Activated T-helper 1 cell treated with anti-CD3 and anti-CD28 coated beads, Interleukin-2, amount 50 U/mL, for 16 hours (primary cell): Measurements from ENCODE around the gene STOM.

ENCODE experiments used
- DNase-seq, 2 donors: peaks; one replicate each; pipeline ENCODE4 v3.0.0-alpha.2; 2020; ENCODE audit warnings: low read depth in 1 of 2, low spot score in 1 of 2

Gene STOM

DNA sequence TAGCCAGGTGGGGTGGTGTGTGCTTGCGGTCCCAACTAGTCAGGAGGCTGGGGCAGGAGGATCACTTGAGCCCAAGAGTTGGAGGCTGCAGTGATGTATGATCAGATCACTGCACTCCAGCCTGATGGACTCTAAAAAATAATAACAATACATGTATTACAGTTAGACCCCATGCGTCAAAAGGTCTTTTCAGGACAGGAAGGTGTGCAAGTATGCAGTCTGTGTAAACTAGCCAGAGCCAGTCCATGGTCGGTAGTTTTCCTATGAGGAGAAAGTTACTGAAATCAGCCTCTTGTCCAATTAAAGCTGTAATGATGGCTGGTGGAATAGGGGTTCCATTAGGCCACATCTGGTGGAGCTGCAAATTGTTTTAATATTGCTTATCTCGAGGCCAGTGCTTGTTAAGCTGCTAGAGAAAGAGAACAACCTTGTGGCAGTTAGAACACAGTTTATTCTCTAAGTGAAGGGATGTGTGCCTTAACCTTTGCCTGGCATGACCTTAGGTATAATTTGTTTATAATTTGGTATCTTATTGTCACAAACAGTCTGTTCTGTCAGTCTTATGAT, 1.5 kb upstream of the STOM start:
- no peak for DNase-seq

DNA sequence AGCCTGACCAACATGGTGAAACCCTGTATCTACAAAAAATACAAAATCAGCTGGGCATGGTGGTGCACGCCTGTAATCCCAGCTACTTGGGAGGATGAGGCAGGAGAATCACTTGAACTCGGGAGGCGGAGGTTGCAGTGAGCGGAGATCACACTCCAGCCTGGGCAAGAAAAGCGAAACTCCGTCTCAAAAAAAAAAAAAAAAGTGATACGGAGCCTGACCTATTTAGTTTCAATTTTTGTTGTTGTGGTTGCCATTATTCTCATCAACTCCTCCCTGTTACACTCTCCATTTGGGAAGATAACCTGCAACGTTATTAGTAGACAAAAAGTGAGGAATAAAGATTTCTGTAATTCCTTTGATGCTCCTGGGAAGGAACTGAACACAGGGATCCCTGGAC, 1.3 kb downstream of the STOM start:
- no peak for DNase-seq

DNA sequence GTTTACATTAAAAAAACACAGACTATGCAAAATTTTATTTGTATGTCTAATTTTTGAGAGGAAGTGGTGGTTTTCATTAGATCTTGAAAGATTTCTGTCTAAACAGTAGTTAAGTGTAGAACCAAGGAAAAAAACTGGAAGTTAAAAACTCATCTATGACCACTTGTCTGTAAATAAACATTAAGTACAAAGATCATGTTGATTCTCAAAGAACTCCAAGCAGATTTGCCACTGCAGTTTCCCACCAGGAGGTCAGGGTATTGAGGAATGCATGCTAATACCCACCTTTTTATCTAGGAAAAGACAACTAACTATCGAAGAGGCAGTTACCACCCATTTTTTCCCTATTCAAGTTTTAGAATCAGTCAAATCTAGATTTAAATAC, 1.9 kb downstream of the STOM start:
- no peak for DNase-seq

DNA sequence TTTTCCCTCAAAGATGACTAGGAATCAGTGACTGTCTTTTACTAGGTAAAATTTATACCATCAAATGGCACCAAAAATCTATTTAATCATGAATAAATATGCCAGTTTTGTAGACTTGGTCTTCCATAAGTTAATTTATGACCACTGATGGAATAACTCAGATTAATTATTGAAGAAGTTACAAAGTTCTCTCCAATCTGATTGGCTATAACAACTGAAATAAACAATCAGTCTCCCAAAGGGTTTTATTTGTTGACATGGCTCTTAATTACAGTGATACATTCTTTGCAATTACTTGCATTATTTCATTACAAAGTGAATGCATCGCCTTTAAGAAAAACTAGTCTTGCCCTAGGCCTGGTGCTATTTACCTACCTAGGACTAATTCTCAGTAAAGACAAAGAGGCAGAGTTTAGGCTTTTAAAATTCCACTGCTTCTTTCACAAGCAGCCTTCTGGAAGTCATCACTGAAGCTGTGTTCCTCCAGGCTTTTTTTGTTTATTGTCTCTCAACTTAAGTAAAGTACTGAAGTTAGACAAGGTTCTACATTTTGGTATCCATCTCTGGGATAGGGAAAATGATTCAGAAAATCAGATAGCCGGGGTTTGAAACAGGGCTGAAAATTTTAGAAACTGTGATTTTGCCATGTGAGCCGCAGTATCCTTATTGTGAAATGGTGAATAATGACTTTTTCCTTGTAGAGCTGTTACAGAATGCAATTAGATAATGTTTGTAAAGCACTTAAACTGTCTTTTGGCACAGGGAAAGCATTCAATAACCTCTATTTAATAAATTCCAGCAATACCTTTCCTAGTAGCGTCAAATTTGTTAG, 2.5 kb downstream of the STOM start:
- DNase-seq = no peak

DNA sequence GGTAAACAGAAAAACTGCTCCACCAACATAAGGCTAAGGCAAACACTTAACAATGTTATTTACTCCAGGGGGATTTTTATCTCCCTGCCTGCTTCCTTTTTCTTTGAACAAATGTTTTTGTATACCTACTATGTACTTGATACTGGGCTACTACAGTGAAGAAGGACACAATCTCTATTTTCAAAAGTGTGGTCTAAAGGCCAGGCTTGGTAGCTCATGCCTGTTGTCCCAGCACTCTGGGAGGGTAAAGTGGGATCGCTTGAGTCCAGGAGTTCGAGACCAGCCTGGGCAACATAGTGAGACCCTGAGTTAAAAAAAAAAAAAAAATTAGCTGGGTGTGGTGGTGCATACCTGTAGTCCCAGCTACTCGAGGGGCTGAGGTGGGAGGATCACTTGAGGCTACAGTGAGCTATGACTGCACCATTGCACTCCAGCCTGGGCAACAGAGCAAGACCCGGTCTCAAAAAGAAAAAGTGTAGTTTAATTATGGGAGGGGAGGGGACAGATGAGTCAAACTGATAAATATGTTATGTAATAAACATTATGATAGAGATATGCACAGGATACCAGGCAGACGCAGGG, 3.3 kb downstream of the STOM start:
- no peak for DNase-seq

DNA sequence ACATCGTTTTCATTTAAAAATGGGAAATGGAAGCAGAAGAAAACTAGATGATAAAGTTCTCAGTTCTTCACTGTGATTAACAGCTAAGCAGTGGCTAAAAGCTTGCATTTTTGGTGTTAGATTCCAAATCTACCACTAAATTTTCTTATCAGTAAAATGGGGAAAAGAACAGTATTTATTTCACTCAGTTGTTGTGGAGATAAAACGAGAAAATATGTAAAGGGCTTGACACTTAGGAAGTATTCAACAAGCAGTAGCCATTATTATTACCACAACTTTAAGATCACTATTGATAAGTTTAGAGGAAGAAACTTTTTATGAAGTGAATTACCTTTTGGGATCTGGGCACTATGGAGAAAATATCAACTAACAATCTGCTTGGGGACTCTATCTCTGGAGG, 4.5 kb downstream of the STOM start:
- no peak for DNase-seq

DNA sequence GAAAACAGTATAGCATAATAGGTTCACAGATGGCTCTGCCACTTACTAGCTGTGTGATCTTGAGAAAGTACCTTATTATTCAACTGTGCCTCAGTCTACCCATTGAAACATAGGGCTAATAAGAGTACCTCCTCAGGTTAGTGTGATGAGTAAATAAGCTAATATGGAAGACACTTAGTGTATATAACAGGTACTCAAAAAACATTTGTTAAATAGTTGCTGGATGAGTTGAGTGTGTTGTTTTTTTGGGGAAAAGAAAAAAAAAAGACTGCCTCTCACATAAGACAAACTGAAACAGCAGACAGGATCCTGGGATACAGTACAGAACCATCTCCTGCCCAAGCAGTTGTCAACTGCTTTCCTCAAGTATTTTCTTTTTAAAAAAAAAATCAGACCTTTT, 5.2 kb downstream of the STOM start:
- DNase-seq = no peak

DNA sequence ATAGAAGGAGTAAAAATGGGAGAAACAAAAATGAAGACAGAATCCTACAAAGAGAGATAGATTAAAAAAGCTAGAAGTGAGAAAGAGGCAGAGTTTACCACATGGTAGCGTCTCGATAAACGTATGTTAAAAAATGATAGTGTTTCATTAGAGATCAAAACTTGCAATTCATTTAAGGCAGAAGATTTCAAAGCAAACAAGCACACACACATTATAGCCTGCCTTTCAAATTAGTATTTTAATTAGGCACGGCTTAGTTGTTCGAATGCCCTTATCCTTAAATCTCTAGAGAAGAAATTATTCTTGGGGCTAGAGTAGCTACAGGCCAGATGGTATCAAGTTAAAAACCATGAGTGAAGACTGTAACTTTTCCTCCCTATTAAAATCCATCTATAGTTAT, 6.0 kb downstream of the STOM start:
- DNase-seq = no peak

DNA sequence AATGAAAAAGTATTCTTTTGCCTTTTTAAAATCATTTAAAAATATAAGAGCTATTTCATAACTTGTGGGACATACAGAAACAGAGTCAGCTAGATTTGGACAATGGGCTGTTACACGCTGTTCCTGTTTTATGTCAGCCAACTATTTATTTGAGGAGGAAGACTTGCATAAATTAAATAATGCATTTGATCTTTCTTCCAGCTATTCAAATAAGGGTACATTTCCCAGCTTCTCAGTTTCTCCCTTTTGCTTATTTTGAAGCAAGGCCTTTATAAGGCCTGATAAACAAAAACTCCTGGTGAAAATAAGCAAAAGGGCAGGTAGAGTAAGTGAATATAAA, 6.5 kb downstream of the STOM start:
- no peak for DNase-seq

DNA sequence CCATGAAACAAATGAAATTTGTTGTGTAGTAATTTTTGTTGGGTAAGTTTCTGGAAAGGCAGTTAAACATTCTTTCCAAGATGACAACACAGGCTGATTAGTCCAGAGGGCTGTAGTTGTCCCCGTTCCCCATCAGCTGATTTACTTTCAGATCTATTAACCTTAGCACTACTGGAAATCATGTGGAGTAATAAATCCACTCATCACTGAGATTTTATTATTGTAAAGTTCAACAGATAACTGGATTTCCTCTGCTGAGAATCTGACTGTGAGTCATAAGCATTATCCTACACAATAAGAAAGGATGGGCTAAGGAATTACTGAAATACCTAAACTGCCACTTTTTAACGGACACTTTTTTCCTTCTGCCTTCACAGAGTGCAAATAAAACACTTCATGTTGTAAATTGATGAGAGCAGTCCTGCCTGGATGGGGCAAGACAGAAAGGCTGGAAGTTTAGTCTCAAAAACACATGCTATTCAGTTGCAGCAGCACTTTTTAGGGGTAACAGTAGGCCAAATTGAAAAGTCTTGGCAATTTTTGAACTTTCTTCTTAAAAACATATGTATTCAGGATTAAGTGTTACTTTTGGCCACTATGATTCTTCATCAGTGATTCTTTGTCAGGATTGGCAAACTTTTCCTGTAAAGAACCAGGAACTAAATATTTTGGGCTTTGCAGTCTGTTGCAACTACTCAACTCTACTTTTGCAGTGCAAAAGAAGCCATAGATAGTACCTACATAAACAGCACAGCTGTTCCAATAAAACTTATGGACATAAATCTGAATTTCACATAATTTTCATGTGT, 7.0 kb downstream of the STOM start:
- no peak for DNase-seq

DNA sequence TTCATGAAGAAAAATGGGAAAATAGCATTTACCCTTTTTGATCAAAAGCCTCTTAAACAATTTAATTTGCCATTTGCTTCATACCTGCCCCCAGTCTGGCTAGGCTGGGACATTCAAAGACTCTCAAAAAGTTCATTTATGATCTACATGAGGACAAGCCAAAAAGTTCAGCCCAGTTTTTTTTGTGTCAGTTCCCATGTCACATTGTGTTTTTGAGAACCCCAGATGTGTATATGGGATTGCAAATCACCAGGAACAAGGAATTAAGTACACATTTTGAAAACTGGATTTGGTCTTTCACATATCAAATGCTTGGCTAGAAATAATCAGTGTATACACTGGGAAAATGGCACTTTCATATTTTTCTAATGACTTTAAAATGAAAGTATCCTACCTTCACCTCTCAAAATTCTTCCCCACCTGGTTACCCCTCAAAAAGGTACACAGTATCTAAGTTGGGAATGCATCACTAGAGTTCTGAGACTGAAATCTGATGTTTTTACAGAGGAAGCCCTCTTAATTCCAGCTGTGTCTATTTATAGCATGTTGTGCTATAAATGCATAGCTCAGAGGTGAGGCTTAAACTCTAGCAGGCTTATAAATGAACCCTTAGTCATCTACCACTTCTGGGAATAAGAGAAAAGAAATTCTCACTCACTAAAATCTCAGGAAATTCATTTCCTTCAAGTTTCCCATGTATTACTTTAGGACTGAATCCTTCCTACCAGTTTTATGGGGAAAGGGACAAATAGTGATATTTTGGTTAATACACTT, 9.3 kb downstream of the STOM start:
- DNase-seq = no peak

DNA sequence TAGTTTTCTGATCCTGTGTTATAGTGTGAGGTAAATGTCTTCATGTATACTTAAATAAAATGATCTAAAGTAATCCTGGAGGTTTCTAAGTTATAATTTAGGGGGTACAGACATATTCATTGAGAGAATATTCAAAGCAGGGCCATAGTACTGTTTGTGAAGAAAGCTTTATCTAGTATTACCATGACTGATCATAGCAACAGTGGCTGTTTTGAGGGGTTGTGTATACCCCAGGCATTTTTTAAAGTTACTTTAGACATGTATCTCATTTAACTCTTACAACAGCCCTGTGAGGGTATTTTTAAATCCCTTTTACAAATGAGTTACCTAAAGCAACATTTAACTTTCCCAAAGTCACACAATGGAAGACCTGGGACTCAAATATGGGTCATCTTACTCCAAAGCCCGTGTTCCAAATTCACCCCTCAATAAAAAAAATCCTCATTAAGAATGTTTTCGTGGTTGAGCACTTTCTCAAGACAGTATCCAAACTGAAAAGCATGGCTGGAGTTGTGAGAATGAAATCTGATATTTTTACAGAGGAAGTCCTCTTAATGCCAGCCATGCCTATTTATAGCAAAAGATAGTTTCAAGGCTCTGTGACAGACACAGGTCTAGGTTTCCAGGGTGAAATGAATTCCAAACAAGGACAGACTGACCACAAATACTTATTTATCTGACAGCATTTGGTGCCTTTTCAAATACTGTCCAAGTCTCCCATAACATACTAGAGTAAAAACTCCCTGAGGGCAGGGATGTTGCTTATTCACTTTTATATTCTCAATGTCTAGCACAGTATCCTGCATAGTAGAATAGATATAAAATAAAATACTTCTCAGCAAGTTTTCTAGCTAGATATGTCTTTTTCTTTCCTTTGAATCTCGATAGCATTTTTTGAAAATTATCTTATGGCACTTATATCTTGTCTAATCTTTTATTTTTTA, 10.4 kb downstream of the STOM start:
- no peak for DNase-seq

DNA sequence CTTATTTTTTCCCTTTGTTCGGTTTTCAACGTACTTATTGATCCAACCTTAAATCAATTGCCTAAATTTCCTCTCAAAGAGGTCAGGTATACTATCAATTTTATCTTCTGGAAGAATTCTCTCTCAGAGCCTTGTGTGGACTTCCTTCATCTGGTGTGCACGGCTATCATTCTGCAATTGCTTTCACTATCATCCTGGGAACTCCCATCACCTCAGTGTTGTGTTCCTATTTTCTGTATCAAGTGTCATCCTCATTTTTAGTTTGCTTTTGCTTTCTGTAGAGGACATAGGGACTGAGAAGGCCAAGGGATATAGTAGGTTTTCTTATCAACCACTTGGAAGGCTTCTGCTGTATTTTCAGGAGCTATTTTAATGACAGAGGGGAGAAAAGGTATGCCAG, 11.3 kb downstream of the STOM start:
- no peak for DNase-seq

DNA sequence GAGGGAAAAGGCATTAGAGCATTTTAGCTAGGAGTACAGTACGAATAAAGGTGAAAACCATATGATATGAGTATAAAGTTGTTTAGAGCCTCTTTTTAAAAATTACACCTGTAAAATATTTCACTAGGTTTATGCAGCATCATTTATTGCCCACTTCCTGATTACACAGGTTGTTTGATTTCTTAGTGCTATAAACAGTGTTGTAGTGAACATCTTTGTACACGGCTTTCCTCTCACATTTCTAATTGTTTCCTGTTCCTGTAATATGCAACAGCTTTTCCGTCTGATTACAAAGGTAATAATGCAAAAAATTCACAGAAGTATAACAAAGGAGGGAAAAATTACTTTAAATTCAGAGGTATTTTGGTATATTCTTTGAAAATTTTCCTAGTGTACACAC, 13.0 kb downstream of the STOM start:
- DNase-seq = no peak

DNA sequence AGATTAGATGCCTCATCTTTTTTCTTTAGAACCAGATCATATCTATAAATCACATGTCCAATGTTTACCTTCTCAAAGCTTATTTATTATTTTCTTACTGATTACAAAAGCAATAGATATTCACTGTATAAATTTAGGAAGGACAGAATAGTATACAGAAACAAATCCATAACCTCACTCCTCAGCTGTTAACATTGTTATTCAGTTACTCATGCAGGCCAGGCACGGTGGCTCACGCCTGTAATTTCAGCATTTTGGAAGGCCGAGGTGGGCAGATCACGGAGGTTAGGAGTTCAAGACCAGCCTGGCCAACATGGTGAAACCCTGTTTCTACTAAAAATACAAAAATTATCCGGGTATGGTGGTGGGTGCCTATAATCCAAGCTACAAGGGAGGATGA, 15.3 kb downstream of the STOM start:
- no peak for DNase-seq

DNA sequence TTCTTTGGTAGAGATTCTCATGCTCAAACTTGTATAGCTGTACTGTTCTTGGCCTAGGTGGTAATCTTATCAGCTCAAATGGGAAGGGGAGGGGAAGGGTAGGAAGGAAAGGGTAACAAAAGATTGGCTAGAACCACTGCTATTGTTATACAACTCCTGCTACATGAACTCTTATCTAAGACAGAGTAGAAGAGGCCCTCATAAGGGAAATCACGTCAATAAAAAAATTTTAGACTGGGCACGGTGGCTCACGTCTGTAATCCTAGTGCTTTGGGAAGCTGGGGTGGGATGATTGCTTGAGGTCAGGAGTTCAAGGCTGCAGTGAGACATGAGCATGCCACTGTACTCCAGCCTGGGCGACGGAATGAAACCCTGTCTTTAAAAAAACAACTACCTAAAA, 15.9 kb downstream of the STOM start:
- DNase-seq = no peak

DNA sequence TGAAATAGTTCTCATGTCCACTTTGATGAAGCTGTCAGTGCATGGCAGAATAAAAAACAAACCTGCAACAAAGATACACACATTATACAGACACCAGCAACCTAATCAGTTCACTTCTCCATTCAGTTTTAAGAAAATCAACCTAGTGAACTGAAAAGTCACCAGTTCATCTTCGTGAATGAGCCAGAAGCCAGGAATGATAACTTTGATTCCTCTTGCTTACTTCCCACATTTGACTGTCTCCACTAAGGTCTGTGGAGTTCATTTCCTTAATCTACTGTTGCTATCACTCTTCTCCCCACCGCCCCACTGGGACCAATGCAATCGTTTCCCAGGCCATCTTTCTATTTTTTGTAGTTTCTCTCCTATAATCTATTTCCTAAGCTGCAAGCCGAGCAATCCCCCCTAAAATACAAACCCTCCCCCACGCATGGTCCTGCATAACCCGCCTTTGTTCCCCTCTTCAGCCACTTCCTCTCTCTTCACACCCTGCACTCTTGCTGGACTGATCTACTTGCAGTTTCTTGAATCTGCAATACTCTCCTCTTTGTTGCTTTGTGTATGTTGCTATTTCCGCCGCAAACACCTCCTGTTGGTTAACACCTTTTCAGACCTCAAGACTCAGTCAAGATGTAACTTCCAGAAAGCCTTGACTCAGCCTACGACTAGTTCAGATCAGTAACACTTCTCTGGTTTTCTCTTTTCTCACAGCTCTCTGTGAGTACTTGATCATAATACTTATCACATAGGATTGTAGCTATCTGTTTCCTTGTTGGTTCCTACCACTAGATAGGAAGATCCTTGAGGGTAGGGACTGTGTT, 16.6 kb downstream of the STOM start:
- DNase-seq = peak in 1 of 2 donors; percentile 37

DNA sequence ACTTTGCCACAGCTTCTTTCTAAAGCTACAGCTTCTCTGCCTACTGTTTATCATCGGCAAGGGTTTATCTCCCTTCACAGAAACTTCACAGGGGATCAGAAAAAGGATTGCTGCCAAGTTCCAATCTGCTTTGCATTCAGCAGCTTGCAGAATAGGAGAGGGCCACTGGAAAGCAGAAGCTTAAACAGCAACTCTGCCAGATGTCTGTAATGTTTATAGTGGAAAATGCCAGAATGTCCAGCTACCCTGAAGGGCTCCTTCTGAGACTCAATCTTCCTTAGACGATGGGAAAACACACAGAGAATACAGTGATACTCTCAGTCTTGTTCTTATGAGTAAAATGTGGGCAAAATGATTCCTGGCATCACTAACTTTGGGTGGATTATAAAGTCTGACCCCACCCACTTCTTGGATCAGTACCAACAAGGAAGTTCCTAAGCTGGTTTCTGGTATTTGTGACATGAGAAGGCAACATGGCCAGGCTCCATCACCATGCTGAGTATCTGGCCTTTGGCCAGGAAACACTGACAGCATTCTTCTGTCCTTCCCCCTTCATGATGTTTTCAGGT, 19.0 kb downstream of the STOM start:
- no peak for DNase-seq

DNA sequence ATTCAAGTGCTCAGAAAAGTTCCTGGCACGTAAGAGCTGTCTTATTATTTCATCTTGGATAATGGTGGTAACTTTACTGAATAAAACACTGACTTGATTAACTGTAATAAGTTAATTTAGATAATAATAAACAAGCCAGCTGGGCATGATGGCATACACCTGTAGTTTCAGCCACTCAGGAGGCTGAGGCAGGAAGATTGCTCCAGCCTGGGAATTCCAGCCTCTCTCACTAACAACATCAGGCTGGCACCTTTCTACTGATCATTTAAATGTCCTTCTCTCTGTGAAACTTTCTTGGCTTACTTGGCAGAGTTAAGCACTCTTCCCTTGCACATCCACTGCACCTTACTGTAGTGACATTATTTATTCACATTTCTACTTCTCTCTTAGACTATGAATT, 20.0 kb downstream of the STOM start:
- no peak for DNase-seq
